Left lobe of liver (tissue), 2 donors: ENCODE measurements around the gene DMKN. TPM values are rescaled to one million over a fixed set of nuclear protein-coding genes. Genes with fewer than 3 reads are reported as not detected.

Experiments used
- ATAC-seq: fragments of 200-7000 bp; cut with Tn5 transposase; one replicate; pipeline ENCODE4 v1.9.1; 2020; ENCODE audit warnings: mild to moderate bottlenecking, moderate library complexity
- DNase-seq: peaks from one replicate; pipeline ENCODE4 v3.0.0-alpha.2; 2020; ENCODE audit warnings: low spot score
- total RNA-seq: library from RNA; stranded (reverse); gene quantifications from one replicate; pipeline ENCODE4 v1.2.1, GENCODE V29; 2021
- donor health status: DM: no; HTN: no; CAD: no; lungs with moderate emphysema.
- donor health status: DM: no; HTN: yes; CAD: no.

The DMKN gene
- total RNA-seq: 2.0 TPM

GRCh38 chr19:35513628-35514281 lies at the start of gene DMKN:
TSS of gene DMKN (minus strand) at chr19:35513649. CDS start at chr19:35513475, 174 bp downstream.
- ATAC-seq (no peak), DNase-seq (no peak)

DNA sequence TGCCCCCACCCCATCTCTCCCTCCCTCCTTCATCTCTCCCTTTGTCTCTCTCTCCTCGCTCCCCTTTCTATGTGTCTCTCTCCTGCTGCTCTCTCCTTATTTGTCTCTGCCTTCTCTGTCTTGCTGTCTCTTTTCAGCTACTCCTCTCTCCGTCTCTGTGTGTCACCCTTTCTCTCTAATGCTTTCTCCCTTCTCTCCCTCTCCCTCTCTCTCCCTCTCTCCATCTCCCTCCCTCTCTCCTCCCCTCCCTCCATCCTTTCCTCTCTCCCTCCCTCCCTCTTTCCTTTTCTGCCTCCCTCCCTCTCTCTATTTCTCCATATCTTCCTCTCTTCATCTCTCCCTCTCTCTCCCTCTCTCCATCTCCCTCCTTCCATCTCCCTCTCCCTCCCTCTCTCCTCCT lies 49.3 kb upstream of the DMKN start:
- ATAC-seq (no peak), DNase-seq (no peak)

DNA sequence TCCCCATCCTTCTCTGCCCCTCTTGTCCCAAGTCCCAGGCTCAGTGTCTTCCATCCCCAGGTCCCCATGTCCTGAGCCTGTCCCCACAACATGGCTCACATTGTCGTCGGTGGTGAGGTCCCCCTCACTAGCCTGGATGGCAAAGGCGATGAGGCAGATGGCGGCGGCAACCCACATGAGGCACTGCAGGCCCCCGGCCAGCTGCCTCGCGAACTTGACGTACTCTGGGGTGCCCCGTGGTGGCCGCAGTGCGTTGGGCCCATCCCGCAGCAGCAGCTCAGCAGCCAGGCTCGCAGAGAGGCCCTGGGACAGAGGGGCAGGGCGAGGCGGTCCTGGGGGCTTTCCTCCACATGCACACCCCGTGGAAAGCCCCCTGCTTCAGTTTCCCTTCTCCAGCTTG lies 48.9 kb upstream of the DMKN start:
- DNase-seq (no peak), ATAC-seq (no peak)

GRCh38 chr19:35561436-35561835 lies 48.0 kb upstream of the DMKN start:
- DNase-seq (no peak), ATAC-seq (no peak)

DNA sequence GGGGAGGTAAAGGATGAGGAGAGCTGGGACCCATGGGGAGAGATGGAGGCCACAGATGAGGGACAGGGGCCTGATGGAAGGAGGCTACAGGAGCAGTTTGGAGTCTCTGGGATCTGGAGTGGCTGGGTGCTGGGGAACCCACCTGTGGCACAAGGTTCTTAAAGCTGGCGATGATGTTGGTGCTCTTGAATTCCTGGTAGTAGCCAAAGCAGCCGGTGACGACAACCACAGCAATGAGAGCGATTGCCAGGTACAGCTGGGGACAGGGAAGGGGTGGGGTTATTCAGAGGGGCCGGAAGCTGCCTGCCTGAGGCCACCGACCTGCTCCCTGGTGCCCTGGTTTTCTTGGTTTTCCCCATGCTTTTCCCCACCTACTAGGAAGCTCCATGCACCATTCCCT lies 47.2 kb upstream of the DMKN start:
- DNase-seq (no peak), ATAC-seq (no peak)

DNA sequence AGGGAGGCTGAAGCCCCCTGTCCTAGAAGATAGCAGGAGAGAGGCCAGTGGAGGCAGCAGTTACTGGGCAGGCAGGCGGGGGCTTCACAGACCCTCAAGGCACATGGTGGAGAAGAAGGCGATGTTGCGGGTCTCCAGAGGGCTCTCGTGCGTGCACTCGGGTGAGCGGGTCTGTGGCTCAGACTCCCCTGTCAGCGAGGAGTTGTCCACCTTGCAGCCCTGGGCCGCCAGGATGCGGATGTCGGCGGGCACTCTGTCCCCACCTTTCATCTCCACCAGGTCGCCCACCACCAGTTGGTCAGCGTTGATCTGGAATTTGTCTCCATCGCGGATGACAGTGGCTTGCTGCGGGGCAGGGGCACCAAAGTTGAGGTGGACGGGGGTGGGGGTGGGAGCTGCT lies 46.8 kb upstream of the DMKN start:
- no peak for ATAC-seq
- DNase-seq: no peak

DNA sequence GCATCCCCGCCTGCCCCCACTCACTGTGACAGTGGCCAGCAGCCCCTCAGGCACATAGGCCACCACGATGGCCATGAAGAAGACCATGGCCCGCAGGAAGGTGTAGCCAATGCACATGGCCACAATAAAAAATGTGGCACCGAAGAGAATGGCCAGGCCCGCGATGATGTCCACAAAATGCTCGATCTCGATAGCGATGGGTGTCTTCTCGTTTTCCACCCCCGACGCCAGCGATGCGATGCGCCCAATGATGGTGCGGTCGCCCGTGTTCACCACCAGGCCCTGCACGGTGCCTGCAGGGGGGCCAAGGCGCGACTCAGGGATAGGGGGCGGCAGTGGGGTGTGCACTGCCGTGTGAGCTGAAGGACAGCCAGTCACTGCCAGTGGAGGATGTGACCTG lies 46.3 kb upstream of the DMKN start:
- no peak for DNase-seq

GRCh38 chr19:35559281-35559659 lies 45.8 kb upstream of the DMKN start:
- DNase-seq (no peak), ATAC-seq (no peak)

More for the DNA sequence above, 46.3 kb upstream of the DMKN start:
- no peak for ATAC-seq

GRCh38 chr19:35558400-35559280 lies 45.2 kb upstream of the DMKN start:
- no peak for ATAC-seq
- DNase-seq: no peak

DNA sequence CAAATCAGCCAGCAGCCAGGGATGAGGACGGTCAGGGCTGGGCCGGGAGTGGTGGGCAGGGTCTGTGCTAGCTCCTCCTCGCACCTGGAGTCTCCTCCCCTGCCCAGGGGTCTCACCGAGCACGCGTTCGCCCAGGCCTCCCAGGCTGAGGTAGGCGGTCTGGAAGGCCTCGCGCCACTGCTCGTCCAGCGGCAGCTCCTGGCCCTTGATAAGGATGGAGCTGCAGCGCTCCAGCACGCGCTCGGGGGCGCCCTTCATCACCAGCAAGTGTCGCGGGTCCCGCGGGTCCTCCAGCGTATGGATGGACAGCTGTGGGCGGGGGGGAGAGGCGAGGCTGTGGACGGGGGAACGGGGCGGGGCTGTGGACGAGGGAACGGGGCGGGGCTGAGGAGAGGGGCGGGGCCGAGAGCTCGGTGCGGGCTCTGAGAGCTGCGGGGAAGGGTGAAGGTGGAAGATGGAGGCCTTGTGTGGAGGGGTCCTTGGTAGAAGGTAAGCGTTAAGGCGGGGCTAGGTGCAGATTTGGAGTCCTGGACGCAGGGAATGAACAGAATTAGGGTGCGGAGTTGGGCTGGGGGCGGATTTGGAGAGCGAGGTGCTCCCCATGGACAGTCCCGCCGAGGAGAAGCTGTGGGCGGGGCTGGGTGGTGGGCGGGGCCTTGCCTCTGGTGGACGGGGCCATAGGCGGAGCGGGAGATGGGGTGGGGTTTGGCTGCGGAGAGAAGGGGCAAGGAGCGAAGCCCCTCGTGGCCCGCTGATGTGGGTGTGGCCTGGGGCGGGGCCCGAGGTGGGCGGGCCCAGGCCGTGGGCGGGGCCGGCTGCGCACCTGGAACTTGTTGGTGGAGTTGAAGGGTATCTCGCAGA lies 44.3 kb upstream of the DMKN start:
- ATAC-seq: peak; percentile 47
- no peak for DNase-seq

GRCh38 chr19:35556846-35557538 lies 43.5 kb upstream of the DMKN start:
- DNase-seq (no peak), ATAC-seq (no peak)

DNA sequence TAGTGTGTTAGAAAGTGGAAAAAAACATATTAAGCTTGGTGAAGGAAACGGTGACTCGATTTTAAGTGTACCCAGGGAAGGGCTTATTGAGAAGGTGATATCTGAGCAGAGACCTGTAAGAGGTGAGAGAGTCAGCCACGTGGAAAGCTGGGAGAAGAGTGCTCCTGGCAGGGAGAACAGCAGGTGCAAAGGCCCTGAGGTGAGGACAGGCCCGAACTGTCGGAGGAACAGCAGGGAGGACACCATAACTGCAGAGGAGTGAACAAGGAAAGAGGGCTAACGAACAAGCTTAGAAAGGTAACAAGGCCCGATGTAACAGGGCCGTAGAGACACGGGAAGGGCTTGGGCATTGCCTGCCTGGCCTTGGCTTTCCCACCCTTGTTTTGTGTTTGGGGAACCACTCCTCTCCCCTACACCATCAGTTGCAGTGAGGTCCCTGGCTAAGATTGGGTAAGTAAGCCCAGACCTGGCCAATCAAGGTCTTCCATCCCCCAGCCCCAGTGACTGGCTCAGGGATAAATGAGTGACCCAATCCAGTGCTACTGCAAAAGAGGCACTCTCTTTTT lies 42.7 kb upstream of the DMKN start:
- DNase-seq (no peak), ATAC-seq (no peak)

GRCh38 chr19:35555301-35556005 lies 42.0 kb upstream of the DMKN start:
- peak; percentile 22 for ATAC-seq
- no peak for DNase-seq

DNA sequence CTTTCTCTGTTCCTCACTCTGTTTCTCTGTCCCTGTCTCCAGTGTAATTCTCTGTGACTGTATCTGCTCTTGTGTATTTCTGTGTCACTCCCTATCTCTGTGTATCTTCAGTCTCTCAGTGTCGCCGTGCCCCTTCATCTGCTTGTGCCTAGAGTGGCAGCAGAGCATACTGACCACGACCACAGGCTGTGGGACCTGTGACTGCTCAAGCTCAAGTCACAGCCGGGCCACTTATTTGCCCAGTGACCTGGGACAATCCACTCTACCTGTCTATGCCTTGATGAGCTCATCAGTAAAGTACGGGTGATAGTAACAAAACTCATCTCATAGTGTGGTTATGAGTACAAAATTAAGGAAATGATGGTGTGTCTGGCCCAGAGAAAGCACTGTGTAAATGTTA lies 40.6 kb upstream of the DMKN start:
- ATAC-seq (no peak), DNase-seq (no peak)

GRCh38 chr19:35553385-35554000 lies 40.0 kb upstream of the DMKN start:
- no peak for DNase-seq

GRCh38 chr19:35552534-35553384 lies 39.3 kb upstream of the DMKN start:
- ATAC-seq (no peak), DNase-seq (no peak)

More at GRCh38 chr19:35553385-35554000, 40.0 kb upstream of the DMKN start:
- ATAC-seq: no peak

GRCh38 chr19:35551091-35551810 lies 37.8 kb upstream of the DMKN start:
- DNase-seq (no peak), ATAC-seq (no peak)
